ENCODE results near the gene SCYGR8. TPM values are rescaled to one million over a fixed set of nuclear protein-coding genes. Genes with fewer than 3 reads are reported as not detected.

Gene SCYGR8
- total RNA-seq, 1 experiment from 2014 or later = not detected

- BruUV-seq (replicated peaks) = no TSS peak
Measured at GRCh38 chr2:227724394-227725039, 21.2 kb upstream of the SCYGR8 start, which contains the start of gene SCYGR6. TSS of gene SCYGR6 (minus strand) at chr2:227724757. CDS start at chr2:227724757, 0 bp downstream.

More at GRCh38 chr2:227724394-227725039, 21.2 kb upstream of the SCYGR8 start, which contains the start of gene SCYGR6:
- H4K20me1 ChIP-seq (ENCODE audit: insufficient read depth) = no peaks in the 10 kb centered on the region
- intact Hi-C loops (cut with micrococcal nuclease) = no loop called here
- no peak within 1 kb of the TSS for H3K4me3 ChIP-seq (replicated peaks in 1 of 2; ENCODE audit: low read depth in 1 of 2, low read length in 2 of 2)
- H3K4me2 ChIP-seq (ENCODE audit: low read length) = no peak within 1 kb of the TSS
- CTCF ChIA-PET = no interaction called here
- H3K27ac ChIP-seq (ENCODE audit: low read depth, low read length) = no peak within 1 kb of the TSS
- H3K9me3 ChIP-seq (ENCODE audit: control insufficient read depth in 1 of 2, insufficient read depth in 1 of 2, low read depth in 1 of 2, low read length in 2 of 2) = no peaks in the 10 kb centered on the region
- TF ChIP-seq JUND (IDR thresholded peaks at IDR 0.05) (no peak), CEBPB (IDR thresholded peaks at IDR 0.05; ENCODE audit: low read depth) (no peak), CTCF (IDR thresholded peaks at IDR 0.05 in 2 of 3, conservative IDR thresholded peaks at IDR 0.05 in 1 of 3; ENCODE audit: borderline replicate concordance in 1 of 3, insufficient read depth in 1 of 3, low read depth in 2 of 3, low read length in 2 of 3) (no peak), SIN3A (IDR thresholded peaks at IDR 0.05; ENCODE audit: low read depth) (no peak), ATF3 (IDR thresholded peaks at IDR 0.05) (no peak), SP1 (IDR thresholded peaks at IDR 0.05; ENCODE audit: low read depth) (no peak), EGR1 (IDR thresholded peaks at IDR 0.05; ENCODE audit: low read depth) (no peak), POLR2A (IDR thresholded peaks at IDR 0.05; ENCODE audit: borderline replicate concordance, extremely low read depth, insufficient read depth, insufficient read length) (no peak), CBX3 (IDR thresholded peaks at IDR 0.05; ENCODE audit: low read depth) (no peak), REST (IDR thresholded peaks at IDR 0.05; ENCODE audit: low read depth) (no peak), TCF7L2 (IDR thresholded peaks at IDR 0.05; ENCODE audit: borderline replicate concordance, extremely low read depth, insufficient read depth, insufficient read length) (no peak)
- RAD21 ChIA-PET (ENCODE audit: low non-redundant PET in 1 of 2, low total read pairs in 2 of 2, uncharacterized antibody in 2 of 2, unreplicated experiment in 2 of 2) = no interaction called here
- H3K9me2 ChIP-seq (ENCODE audit: insufficient read depth) = no peaks in the 10 kb centered on the region
- DNase-seq (ENCODE audit: low read depth, low spot score) (no peak), ATAC-seq (no peak)
- H3K4me1 ChIP-seq (ENCODE audit: control insufficient read depth in 1 of 2, insufficient read depth in 2 of 2, low read length in 2 of 2) = no peaks in the 10 kb centered on the region
- H3K9ac ChIP-seq (ENCODE audit: low read length) = no peak within 1 kb of the TSS
- no peaks in the 10 kb centered on the region for H3K36me3 ChIP-seq (ENCODE audit: control insufficient read depth in 1 of 2, insufficient read depth in 2 of 2, low read length in 2 of 2)
- POLR2A ChIA-PET = no interaction called here
- H3K27me3 ChIP-seq (ENCODE audit: insufficient read depth, low read length) = no peaks in the 10 kb centered on the region
- no peak within 1 kb of the TSS for H2AFZ ChIP-seq (ENCODE audit: low read depth, low read length, poor library complexity, severe bottlenecking)
- H3K79me2 ChIP-seq (ENCODE audit: insufficient read depth, low read length) = no peaks in the 10 kb centered on the region

All from HCT116 (cell line).